HG03457 (cell line): ENCODE data around the gene SLC22A23.

Experiments
- ATAC-seq: cut with Tn5 transposase; IDR thresholded peaks from one replicate; pipeline ENCODE4 v1.9.1; 2021; ENCODE audit warnings: moderate number of reproducible peaks; ENCODE audit not compliant: unreplicated experiment

The SLC22A23 gene

GRCh38 chr6:3406362-3406821 is 50.5 kb downstream of the SLC22A23 start:
- no peak for ATAC-seq

- no peak for ATAC-seq
Measured at GRCh38 chr6:3405679-3406078, 51.2 kb downstream of the SLC22A23 start.

- no peak for ATAC-seq
Measured at GRCh38 chr6:3405182-3405518, 51.7 kb downstream of the SLC22A23 start.

- ATAC-seq: no peak
Measured at GRCh38 chr6:3403238-3404173, 53.3 kb downstream of the SLC22A23 start.

GRCh38 chr6:3402310-3403237 is 54.3 kb downstream of the SLC22A23 start:
- ATAC-seq: no peak

GRCh38 chr6:3400162-3400561 is 56.7 kb downstream of the SLC22A23 start:
- ATAC-seq: no peak

- no peak for ATAC-seq
Measured at GRCh38 chr6:3398755-3399696, 57.8 kb downstream of the SLC22A23 start.

GRCh38 chr6:3398165-3398562 is 58.7 kb downstream of the SLC22A23 start:
- no peak for ATAC-seq

GRCh38 chr6:3397229-3398164 is 59.4 kb downstream of the SLC22A23 start:
- ATAC-seq: no peak

GRCh38 chr6:3396503-3397180 is 60.2 kb downstream of the SLC22A23 start:
- ATAC-seq: no peak

GRCh38 chr6:3394671-3395070 is 62.2 kb downstream of the SLC22A23 start:
- no peak for ATAC-seq

GRCh38 chr6:3393836-3394202 is 63.0 kb downstream of the SLC22A23 start:
- ATAC-seq: no peak

GRCh38 chr6:3392930-3393835 is 63.7 kb downstream of the SLC22A23 start:
- no peak for ATAC-seq

- ATAC-seq: no peak
Measured at GRCh38 chr6:3391902-3392458, 64.9 kb downstream of the SLC22A23 start.

GRCh38 chr6:3390698-3391097 is 66.2 kb downstream of the SLC22A23 start:
- no peak for ATAC-seq

GRCh38 chr6:3389390-3390167 is 67.3 kb downstream of the SLC22A23 start:
- no peak for ATAC-seq

- no peak for ATAC-seq
Measured at GRCh38 chr6:3388786-3389185, 68.1 kb downstream of the SLC22A23 start.
